HG03457 (cell line): ENCODE results near the gene CCDC15.
"Not testable (repeated sequence)": the region's sequence is repeated elsewhere in the genome, so short reads cannot be mapped to it uniquely, and the experiment has no call there.

Experiments
- ATAC-seq: cut with Tn5 transposase; IDR thresholded peaks from one replicate; pipeline ENCODE4 v1.9.1; 2021; ENCODE audit warnings: moderate number of reproducible peaks; ENCODE audit not compliant: unreplicated experiment

Gene CCDC15

DNA sequence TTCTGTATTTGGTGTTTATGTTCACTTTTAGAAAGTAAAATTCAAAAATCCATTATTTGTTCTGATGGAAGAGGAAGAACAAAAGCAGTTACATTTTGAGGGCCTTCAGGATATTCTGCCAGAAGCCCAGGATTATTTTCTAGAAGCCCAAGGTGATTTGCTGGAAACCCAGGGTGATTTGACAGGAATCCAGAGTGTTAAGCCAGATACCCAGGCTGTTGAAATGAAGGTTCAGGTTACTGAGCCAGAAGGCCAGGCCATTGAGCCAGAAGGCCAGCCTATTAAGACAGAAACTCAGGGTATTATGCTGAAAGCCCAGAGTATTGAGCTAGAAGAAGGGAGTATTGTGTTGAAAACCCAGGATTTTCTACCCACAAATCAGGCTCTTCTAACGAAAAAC lies 33.1 kb downstream of the CCDC15 start:
- no peak for ATAC-seq

- ATAC-seq: no peak
These were observed 34.1 kb downstream of the CCDC15 start for GRCh38 chr11:124988063-124988462.

DNA sequence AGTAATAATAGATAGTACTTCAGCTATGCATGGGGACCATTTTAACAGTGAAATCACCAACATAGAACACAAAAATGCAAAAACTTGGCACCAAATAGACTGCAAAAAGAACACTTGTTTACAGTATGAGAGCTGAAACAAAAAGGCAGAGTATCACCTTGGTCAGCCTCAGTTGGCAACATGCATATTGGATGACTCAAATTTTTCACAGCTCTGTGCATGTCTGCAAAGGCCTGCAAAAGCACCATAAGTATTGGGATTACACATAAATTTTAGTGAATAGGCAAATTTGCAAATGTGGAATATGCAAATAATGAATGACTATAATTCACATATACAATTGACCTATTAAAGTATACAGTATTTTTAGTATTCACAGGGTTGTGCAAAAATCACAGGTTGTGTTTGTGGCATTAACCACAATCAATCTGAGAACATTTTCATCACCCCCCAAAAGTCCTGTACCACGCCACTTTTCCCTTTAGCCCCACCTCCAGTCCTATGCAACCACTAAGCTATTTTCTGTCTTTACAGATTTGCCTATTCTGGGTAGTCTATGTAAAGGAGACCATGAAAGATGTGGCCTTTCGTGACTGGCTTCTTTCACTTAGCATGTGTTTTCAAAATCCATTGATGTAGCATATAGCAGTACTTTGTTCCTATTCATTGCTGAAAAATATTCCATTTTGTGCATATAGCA lies 47.2 kb downstream of the CCDC15 start:
- no peak for ATAC-seq

GRCh38 chr11:125001849-125002248 lies 47.8 kb downstream of the CCDC15 start:
- no peak for ATAC-seq

- ATAC-seq: no peak
These were observed 51.5 kb downstream of the CCDC15 start for GRCh38 chr11:125005491-125005890.

- ATAC-seq: no peak
These were observed 62.4 kb downstream of the CCDC15 start for GRCh38 chr11:125016413-125016812.

DNA sequence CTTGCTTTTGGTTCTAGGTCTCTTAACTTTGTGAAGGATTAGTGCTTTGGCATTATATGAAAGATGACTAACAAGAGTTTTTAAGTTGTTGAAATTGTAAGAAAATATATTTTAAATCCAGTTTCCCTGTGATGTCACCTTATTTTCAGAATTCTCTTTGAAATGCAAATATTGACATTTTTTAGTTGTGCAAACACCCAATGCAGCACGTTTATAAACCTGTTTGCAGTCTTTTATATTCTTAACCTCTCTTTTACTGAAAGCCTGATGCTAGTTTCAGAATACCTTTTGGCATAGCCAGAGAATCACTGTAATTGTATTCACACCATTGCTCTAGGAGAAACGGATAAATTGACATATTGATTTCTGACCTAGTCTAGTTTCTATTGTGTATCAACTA lies 66.3 kb downstream of the CCDC15 start:
- ATAC-seq: no peak

- no peak for ATAC-seq
These were observed 68.5 kb downstream of the CCDC15 start for GRCh38 chr11:125022551-125022950.

DNA sequence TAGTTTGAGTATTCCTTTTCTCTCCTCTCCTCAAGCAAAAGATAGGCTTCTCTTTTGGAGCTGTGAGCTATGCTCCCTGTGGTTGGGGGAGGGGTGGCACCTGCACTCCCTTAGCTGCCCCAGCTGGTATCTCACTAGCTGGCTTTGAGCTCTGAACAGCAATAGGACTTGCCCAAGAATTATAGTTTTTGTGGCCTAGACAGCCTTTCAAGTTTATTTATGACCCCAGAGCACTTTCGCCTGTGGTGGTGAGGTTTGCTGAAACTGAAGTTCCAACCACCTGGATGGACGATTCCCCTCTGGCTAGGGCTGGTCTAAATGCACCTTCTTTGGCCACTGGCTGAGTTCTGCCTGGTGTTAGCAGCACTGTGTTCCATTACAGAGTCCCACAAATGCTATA lies 72.0 kb downstream of the CCDC15 start:
- ATAC-seq: no peak

GRCh38 chr11:125029431-125029830 lies 75.4 kb downstream of the CCDC15 start:
- not testable (repeated sequence) for ATAC-seq

GRCh38 chr11:125036933-125037332 lies 82.9 kb downstream of the CCDC15 start:
- no peak for ATAC-seq

DNA sequence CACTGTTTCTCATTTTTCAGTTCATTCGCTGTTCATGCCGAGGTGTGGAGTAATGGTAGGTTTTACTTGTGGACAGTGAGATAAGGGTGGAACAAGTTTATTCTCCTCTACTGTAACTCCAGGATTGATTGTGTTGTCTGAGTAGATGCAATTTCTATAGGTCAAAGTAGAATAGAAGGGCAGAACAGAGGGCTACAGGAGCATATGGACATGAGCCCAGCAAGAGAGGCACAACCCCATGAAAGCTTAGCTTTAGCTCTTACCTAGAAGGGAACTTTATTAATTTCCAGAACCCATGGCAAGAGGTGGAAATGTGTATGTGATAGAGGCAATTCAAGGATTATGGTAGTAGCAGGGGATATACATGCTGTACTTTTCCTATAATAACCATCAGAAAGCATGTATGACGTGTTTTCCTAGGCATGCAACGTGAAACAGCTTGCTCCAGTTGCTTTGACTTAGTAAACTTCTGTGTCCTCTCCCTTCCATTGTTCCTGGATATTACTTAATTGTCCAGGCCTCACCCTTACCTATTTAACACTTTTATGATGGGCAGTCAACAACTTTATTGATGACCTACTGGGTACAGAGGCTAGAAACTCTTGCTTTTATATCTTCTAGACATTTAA lies 95.3 kb downstream of the CCDC15 start:
- ATAC-seq: no peak

- no peak for ATAC-seq
These were observed 98.0 kb downstream of the CCDC15 start for GRCh38 chr11:125052047-125052446.

DNA sequence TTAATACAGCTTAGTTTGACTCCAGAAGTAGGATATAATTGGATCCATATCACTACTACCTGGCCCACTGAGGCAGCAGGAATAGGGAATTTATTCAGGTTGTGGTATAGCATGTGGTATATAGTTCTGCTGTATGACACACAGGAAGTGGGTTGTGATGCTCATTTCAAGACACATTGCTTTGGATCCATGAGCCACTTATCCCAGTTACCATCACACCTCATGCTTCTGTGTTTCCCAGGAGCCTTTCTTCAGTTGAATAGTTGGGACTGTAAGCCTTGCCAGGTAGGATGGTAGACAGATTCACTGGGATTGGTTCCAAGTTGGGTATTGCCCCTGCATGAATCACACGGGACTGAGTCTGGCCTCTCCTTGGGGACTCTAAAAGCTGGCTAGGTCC lies 99.2 kb downstream of the CCDC15 start:
- no peak for ATAC-seq

DNA sequence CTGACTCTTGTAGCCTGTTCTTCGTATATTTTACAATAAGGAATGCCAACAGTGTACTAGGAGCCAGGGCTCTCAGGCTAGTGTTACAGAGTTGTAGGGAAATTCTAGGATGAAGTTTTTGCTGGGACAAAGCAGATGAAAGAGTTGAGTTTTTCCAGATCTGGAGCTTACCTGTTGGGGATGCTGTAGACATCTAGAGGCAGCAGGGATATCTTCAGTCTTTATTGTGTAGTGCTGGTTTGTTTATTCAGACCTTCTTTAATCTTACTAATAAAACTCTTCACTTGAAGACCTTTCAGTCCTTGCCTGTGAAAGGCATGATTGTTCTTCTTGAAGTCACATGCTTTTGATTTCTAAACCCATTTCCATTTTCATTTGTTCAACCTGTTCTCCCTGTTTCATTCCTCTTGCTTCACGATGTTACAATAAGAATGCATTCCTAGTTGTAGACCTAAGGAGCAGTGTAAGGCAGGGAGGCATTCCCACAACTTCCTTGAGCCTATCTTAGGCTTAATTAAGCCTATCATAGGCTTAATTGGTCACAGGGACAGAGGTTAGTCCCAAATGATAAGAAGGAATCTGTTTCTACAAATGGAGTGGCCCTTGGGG lies 101.2 kb downstream of the CCDC15 start:
- ATAC-seq: no peak

- ATAC-seq: not testable (repeated sequence)
These were observed 102.1 kb downstream of the CCDC15 start for GRCh38 chr11:125056111-125056510.

DNA sequence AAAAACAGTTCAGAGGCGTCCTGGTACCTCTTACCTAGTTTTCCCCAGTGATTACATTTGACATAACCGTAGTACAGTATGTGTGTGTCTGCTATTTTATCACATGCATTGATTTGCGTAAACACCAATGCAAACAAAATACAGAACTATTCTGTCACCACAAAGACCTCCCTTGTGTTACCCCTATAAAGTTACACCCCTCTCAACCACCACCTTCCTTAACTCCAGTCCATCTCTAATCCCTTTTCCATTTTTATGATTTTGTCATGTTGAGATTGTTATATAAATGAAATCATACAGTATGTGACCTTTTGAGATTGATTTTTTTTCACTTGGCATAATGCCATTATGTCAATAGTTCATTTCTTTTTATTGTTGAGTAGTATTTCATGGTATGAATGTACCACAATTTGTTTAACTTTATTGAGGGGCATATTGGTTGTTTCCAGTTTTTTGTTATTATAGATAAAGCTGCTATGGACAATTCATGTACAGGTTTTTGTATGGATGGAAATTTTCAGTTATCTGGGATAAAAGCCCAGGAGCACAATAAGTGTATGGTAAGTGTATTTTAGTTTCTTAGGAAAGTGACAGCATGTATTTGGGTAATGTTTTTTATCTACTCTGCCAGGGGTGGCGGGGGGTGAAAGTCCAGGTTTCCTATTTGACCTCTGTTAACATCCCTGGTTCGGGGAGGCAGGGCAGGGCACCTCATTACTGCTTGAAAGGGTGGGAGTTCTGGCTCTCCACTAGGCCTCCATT lies 103.1 kb downstream of the CCDC15 start:
- no peak for ATAC-seq

GRCh38 chr11:125057693-125058016 lies 103.7 kb downstream of the CCDC15 start:
- ATAC-seq: no peak

GRCh38 chr11:125061281-125061680 lies 107.3 kb downstream of the CCDC15 start:
- ATAC-seq: no peak

- no peak for ATAC-seq
These were observed 108.4 kb downstream of the CCDC15 start for GRCh38 chr11:125062218-125062930.

- ATAC-seq: peak; percentile 86
These were observed 109.0 kb downstream of the CCDC15 start, which contains the start of gene SLC37A2 for GRCh38 chr11:125062931-125063428. Gene SLC37A2, plus strand, starts transcription at chr11:125063305. Its CDS starts 63 bp downstream, at chr11:125063368.
